Natural killer cell (primary cell): Measurements from ENCODE around the gene ACTL6B. TPM values are rescaled to one million over a fixed set of nuclear protein-coding genes. Genes with fewer than 3 reads are reported as not detected.

Source experiments
- ATAC-seq, 3 donors: fragments of 150-1000 bp in 2 of 3; fragments of 200-7000 bp in 1 of 3; cut with Tn5 transposase; 1 replicate in 1 of 3; 2 replicates in 2 of 3; pipeline ENCODE4 v1.10.0; 2021; ENCODE audit warnings: mild to moderate bottlenecking in 2 of 3, moderate library complexity in 2 of 3
- DNase-seq, 2 donors: peaks; one replicate each; pipeline versions ENCODE4 v3.0.0 to v3.0.0-alpha.2; 2013 to 2021; ENCODE audit warnings: mixed read lengths in 1 of 2
- H3K27ac ChIP-seq: one replicate; pipeline ENCODE4 v1.5.1; 2013; ENCODE audit warnings: mild to moderate bottlenecking, low read length
- H3K27me3 ChIP-seq: one replicate; pipeline ENCODE4 v1.6.1; 2013; ENCODE audit warnings: low read length; ENCODE audit not compliant: control insufficient read depth, insufficient read depth
- H3K36me3 ChIP-seq: one replicate; pipeline ENCODE4 v1.6.1; 2013; ENCODE audit warnings: low read length; ENCODE audit not compliant: control insufficient read depth, insufficient read depth
- H3K4me1 ChIP-seq: one replicate; pipeline ENCODE4 v1.6.1; 2013; ENCODE audit warnings: low read length; ENCODE audit not compliant: control insufficient read depth, insufficient read depth
- H3K4me3 ChIP-seq: one replicate; pipeline ENCODE4 v1.5.1; 2013; ENCODE audit warnings: low read length
- H3K9me3 ChIP-seq: one replicate; pipeline ENCODE4 v1.6.1; 2013; ENCODE audit warnings: low read length; ENCODE audit not compliant: control insufficient read depth, insufficient read depth
- H3K27ac Mint-ChIP-seq, 2 donors: one replicate each; pipeline ENCODE4 v1.8.0; 2022; ENCODE audit warnings: mild to moderate bottlenecking in 2 of 2, mixed read lengths in 2 of 2, moderate library complexity in 1 of 2
- H3K27me3 Mint-ChIP-seq, 2 donors: one replicate each; pipeline ENCODE4 v1.8.0; 2022; ENCODE audit warnings: low read depth in 2 of 2, mixed read lengths in 2 of 2
- H3K36me3 Mint-ChIP-seq: one replicate; pipeline ENCODE4 v1.8.0; 2022; ENCODE audit warnings: mixed read lengths
- H3K4me1 Mint-ChIP-seq, 2 donors: one replicate each; pipeline ENCODE4 v1.8.0; 2022; ENCODE audit warnings: mixed read lengths in 2 of 2
- H3K4me3 Mint-ChIP-seq: one replicate; pipeline ENCODE4 v1.8.0; 2022; ENCODE audit warnings: mild to moderate bottlenecking, moderate library complexity, mixed read lengths
- H3K9me3 Mint-ChIP-seq, 2 donors: one replicate each; pipeline ENCODE4 v1.8.0; 2022; ENCODE audit warnings: mixed read lengths in 2 of 2
- WGBS: methylation state at CpG from one replicate; pipeline ENCODE4 v1.1.7; 2013; ENCODE audit warnings: missing lambda C conversion rate; ENCODE audit not compliant: insufficient coverage; 5-methylcytosine and 5-hydroxymethylcytosine counted together
- intact Hi-C: fragments of 100-400 bp; cut with micrococcal nuclease; formaldehyde crosslinking; loops from one replicate; pipeline ENCODE4 v1.14.2; 2022
- total RNA-seq, 4 donors: library from RNA; stranded (reverse); fragments of 120-200 nt in 1 of 4; gene quantifications; one replicate each; pipeline versions ENCODE4 v1.2.3 to v1.2.4, GENCODE V29; 2013 to 2022
- TF ChIP-seq, protein P1 (sequence below): fragments of 200-600 bp; IDR thresholded peaks from one replicate; pipeline ENCODE4 v1.8.0; 2022; ENCODE audit warnings: antibody characterized with exemption

ACTL6B gene
- total RNA-seq, 3 donors from 2014 or later (not counting 1 experiment from before 2014, with no cell fraction given) = not detected

DNA sequence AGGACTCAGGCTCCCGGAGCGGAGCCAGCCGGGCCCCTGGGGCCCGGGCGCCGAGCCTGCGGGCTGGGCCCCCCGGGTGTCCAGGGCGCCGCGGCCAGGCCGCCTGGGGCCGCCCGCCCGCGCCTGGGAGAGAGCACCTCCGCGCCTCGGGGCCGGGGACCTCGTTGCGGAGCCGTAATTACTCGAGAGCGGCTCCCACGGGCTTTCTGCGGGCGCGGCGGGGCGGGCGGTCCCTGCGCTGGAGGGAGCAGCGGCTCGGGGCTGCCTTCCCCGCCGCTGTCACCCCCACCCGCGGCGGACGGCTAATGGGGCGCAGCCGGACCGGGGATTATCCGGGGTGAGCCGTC, 18.8 kb upstream of the ACTL6B start:
- Histone ChIP-seq H3K27ac (peak overlapping the region; percentile 99), H3K27me3 (no peaks in the 10 kb centered on the region), H3K4me1 (peaks cover 28% of the 10 kb centered on the region), H3K4me3 (peak overlapping the region; percentile 99), H3K36me3 (peaks cover 35% of the 10 kb centered on the region), H3K9me3 (no peaks in the 10 kb centered on the region)
- peak overlapping the region; percentile 91 to 97 for H3K27ac Mint-ChIP-seq
- H3K27me3 Mint-ChIP-seq = no peaks in the 10 kb centered on the region
- ATAC-seq (peak in 2 of 3 donors; percentile 0 to 5), DNase-seq (no peak)
- intact Hi-C loops = loop anchor here (2.0 to 10.0 kb wide), 2 partner anchors 88 to 570 kb away; partner anchors contain the start of genes AP4M1, FBXO24, LRCH4 and MCM7
- under 1% methylated on average over 46 of the region's 46 CpGs for WGBS
- H3K4me1 Mint-ChIP-seq = peaks cover 0 to 40% of the 10 kb centered on the region in 2 donors
- no peaks in the 10 kb centered on the region for H3K36me3 Mint-ChIP-seq
- H3K9me3 Mint-ChIP-seq = no peaks in the 10 kb centered on the region
- no peak overlapping the region for H3K4me3 Mint-ChIP-seq
- TF ChIP-seq, protein P1, sequence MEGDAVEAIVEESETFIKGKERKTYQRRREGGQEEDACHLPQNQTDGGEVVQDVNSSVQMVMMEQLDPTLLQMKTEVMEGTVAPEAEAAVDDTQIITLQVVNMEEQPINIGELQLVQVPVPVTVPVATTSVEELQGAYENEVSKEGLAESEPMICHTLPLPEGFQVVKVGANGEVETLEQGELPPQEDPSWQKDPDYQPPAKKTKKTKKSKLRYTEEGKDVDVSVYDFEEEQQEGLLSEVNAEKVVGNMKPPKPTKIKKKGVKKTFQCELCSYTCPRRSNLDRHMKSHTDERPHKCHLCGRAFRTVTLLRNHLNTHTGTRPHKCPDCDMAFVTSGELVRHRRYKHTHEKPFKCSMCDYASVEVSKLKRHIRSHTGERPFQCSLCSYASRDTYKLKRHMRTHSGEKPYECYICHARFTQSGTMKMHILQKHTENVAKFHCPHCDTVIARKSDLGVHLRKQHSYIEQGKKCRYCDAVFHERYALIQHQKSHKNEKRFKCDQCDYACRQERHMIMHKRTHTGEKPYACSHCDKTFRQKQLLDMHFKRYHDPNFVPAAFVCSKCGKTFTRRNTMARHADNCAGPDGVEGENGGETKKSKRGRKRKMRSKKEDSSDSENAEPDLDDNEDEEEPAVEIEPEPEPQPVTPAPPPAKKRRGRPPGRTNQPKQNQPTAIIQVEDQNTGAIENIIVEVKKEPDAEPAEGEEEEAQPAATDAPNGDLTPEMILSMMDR = no peak

- Histone ChIP-seq H3K9me3 (no peaks in the 10 kb centered on the region), H3K27me3 (no peaks in the 10 kb centered on the region), H3K27ac (peak overlapping the region; percentile 99), H3K4me3 (peak overlapping the region; percentile 99), H3K4me1 (peaks cover 24% of the 10 kb centered on the region), H3K36me3 (peaks cover 33% of the 10 kb centered on the region)
- Mint-ChIP-seq H3K9me3 (no peaks in the 10 kb centered on the region), H3K36me3 (no peaks in the 10 kb centered on the region), H3K4me3 (peak overlapping the region; percentile 95), H3K4me1 (peaks cover 0 to 34% of the 10 kb centered on the region in 2 donors), H3K27ac (peak overlapping the region; percentile 90 to 97), H3K27me3 (no peaks in the 10 kb centered on the region)
- ATAC-seq (no peak), DNase-seq (peak in 1 of 2 donors; percentile 56)
- intact Hi-C loops = loop anchor here (2.0 to 10.0 kb wide), 3 partner anchors 42 to 570 kb away; partner anchors contain the start of genes AP4M1, FBXO24, LRCH4 and MCM7
- WGBS = under 1% methylated on average over 42 of the region's 43 CpGs
- TF ChIP-seq, protein P1 = no peak
Observed at GRCh38 chr7:100674411-100675104, 18.3 kb upstream of the ACTL6B start.

DNA sequence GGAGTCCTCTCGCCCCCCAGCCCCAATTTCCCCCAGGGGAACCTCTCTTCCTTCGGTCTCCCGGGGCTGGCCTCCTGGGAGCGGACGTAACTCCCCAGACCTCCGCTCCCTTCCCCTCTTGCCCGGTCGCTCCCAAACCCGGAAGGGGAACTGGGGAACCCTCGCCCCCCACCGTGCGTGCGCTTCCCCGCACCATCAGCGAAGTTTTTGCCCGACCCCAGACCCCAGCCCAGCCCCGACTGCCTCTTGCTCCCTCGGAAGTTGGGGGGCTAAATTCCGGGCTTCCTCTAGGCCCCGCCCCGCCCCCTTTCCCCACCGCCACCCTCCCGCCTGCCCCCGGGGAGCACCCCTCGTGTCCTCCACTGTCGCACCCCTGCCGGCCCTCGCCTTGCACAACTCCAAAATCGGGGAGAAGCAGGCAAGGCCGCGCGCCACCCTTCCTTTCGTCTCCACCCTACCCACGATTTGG, 17.7 kb upstream of the ACTL6B start:
- intact Hi-C loops = loop anchor here (1.0 to 10.0 kb wide), 4 partner anchors 42 to 569 kb away; partner anchors contain the start of genes AP4M1, FBXO24, LRCH4 and MCM7
- H3K9me3 Mint-ChIP-seq = no peaks in the 10 kb centered on the region
- H3K4me3 Mint-ChIP-seq = peak overlapping the region; percentile 95
- H3K27me3 Mint-ChIP-seq = no peaks in the 10 kb centered on the region
- peak overlapping the region; percentile 90 to 97 for H3K27ac Mint-ChIP-seq
- DNase-seq = no peak
- H3K4me1 Mint-ChIP-seq = peaks cover 0 to 29% of the 10 kb centered on the region in 2 donors
- no peak for ATAC-seq
- no peaks in the 10 kb centered on the region for H3K27me3 ChIP-seq
- TF ChIP-seq, protein P1 = no peak
- 0% methylated on average over 32 of the region's 34 CpGs for WGBS
- H3K27ac ChIP-seq = peak overlapping the region; percentile 99
- no peaks in the 10 kb centered on the region for H3K9me3 ChIP-seq
- H3K4me3 ChIP-seq = peak overlapping the region; percentile 99
- peaks cover 19% of the 10 kb centered on the region for H3K4me1 ChIP-seq
- H3K36me3 ChIP-seq = peaks cover 27% of the 10 kb centered on the region
- no peaks in the 10 kb centered on the region for H3K36me3 Mint-ChIP-seq
